ENCODE measurements around the gene VPREB3. TPM values are rescaled to one million over a fixed set of nuclear protein-coding genes. Genes with fewer than 3 reads are reported as not detected.
A peak's percentile ranks its signal among the peaks of the same experiment; 100 is the strongest.

VPREB3 gene
- total RNA-seq, 4 donors from 2014 or later, result not detected

DNA sequence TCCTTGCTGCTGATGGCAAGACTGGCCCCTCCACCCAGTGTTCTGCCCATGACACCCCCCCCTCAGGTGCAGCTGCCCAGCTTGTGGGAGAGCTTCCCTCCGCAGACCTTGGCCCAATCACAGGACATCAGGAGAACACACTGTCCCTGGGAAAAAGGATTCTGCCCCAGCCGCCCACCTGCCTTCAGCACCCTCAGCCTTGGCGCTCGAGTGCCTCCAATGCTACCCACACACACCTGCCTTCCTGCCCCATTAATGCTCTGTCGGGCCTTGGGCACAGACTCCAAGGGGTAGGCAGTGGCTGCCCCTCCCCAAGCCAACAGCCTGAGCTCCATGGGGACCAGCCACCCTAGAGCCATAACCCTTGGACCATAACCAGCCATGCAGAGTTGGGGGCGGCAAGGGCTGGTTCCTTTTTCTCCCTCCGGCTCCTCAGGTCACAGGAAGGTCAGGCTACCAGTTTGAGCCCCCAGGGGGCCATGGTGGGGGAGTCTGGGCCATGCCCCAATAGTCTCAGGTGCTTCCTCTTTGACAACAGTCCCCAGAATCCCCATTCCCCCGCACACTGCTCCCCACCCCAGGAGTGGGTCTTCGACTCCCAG lies 2.0 kb downstream of the VPREB3 start:
- Histone ChIP-seq H3K27me3 (no peaks in the 10 kb centered on the region), H3K4me1 (peaks cover 22% of the 10 kb centered on the region), H3K36me3 (no peaks in the 10 kb centered on the region), H3K4me3 (no peak overlapping the region), H3K27ac (no peak overlapping the region), H3K9me3 (no peaks in the 10 kb centered on the region)
- DNase-seq (ENCODE audit: low spot score in 2 of 2), result no peak
- 77% methylated on average over 6 of the region's 9 CpGs for whole genome bisulfite sequencing
- TF ChIP-seq POLR2A (IDR thresholded peaks at IDR 0.05), result no peak
- TF ChIP-seq EP300 (IDR thresholded peaks at IDR 0.05), result no peak
- TF ChIP-seq, protein P1, sequence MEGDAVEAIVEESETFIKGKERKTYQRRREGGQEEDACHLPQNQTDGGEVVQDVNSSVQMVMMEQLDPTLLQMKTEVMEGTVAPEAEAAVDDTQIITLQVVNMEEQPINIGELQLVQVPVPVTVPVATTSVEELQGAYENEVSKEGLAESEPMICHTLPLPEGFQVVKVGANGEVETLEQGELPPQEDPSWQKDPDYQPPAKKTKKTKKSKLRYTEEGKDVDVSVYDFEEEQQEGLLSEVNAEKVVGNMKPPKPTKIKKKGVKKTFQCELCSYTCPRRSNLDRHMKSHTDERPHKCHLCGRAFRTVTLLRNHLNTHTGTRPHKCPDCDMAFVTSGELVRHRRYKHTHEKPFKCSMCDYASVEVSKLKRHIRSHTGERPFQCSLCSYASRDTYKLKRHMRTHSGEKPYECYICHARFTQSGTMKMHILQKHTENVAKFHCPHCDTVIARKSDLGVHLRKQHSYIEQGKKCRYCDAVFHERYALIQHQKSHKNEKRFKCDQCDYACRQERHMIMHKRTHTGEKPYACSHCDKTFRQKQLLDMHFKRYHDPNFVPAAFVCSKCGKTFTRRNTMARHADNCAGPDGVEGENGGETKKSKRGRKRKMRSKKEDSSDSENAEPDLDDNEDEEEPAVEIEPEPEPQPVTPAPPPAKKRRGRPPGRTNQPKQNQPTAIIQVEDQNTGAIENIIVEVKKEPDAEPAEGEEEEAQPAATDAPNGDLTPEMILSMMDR (IDR thresholded peaks at IDR 0.05), result no peak
- no peak for TF ChIP-seq POLR2AphosphoS5 (IDR thresholded peaks at IDR 0.05)

DNA sequence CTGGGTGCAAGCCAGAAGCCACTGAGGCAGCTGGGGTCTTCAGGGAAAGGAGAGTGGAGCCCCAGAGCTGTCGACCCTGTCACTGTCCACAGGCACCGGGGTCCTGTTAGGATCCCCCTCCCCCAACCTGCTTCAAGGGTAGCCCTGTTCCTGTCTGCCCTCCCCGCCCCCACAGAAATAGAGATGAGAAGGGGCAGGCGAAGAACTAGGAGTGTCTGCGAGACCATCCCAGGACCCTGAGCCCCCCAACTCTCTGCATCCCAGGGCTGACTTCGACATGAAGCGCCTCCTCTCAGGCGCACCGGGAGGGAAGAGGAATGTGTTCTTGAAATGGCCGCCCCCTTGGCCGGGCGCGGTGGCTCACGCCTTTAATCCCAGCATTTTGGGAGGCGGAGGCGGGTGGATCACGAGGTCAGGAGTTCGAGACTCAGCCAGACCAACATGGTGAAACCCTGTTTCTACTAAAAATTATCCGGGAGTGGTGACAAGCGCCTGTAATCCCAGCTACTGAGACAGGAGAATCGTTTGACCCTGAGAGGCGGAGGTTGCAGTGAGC lies 2.7 kb downstream of the VPREB3 start:
- H3K4me1 ChIP-seq, result peaks cover 22% of the 10 kb centered on the region
- H3K4me3 ChIP-seq, result peak overlapping the region; percentile 78
- H3K36me3 ChIP-seq, result no peaks in the 10 kb centered on the region
- TF ChIP-seq POLR2A (IDR thresholded peaks at IDR 0.05) (no peak), POLR2AphosphoS5 (IDR thresholded peaks at IDR 0.05) (no peak), EP300 (IDR thresholded peaks at IDR 0.05) (no peak)
- TF ChIP-seq, protein P1 (IDR thresholded peaks at IDR 0.05), result no peak
- H3K27me3 ChIP-seq, result no peaks in the 10 kb centered on the region
- WGBS, result 22% methylated on average over 18 of the region's 22 CpGs
- H3K9me3 ChIP-seq, result no peaks in the 10 kb centered on the region
- H3K27ac ChIP-seq, result peak overlapping the region; percentile 92
- no peak for DNase-seq (ENCODE audit: low spot score in 2 of 2)

DNA sequence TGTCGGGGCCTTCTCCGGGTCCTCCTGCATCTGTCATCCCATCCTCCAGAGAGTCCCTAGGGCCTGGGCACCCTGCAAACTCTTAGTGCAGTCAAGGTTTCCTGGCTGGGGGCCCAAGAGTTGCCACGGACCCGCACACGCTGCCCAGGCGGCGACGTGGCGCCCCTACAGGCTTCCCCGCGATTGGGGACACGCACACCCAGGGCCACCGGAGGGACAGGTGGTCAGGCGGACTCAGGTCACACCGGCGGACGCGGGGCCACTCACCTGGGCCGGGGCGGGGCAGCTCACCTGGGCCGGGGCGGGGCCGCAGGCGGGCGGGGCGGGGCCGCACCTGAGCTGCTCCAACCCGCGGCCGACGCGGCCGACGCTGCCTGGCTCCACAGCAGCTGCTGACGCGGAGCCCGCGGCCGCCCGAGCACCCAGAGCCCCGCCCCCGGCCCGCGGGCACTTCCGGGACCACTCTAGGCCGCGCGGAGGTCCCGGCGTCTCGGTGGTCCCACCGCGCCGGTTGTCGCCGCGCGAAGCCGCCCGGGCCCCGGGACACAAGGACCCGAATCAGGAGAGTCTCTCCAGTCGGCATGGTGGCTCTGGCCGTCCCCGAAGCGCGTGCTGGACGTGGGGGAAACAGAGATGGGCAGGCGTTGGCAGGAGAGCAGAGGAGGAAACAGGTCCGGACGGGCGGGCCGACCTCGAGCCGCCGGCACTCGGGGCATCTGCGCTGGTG lies 3.3 kb downstream of the VPREB3 start, which contains the start of gene ZNF70:
Gene ZNF70 (minus strand): TSS at position 399 of the 727 bp plus-strand sequence. CDS start 5,972 bp downstream, outside the sequence.
- Histone ChIP-seq H3K27ac (peak within 1 kb of the TSS; percentile 92), H3K4me3 (peak within 1 kb of the TSS; percentile 78), H3K27me3 (no peaks in the 10 kb centered on the region), H3K4me1 (peaks cover 22% of the 10 kb centered on the region), H3K9me3 (no peaks in the 10 kb centered on the region), H3K36me3 (no peaks in the 10 kb centered on the region)
- DNase-seq (ENCODE audit: low spot score in 2 of 2), result peak; percentile 83 to 91
- TF ChIP-seq EP300 (IDR thresholded peaks at IDR 0.05) (no peak), POLR2A (IDR thresholded peaks at IDR 0.05) (peak; percentile 32 to 57), POLR2AphosphoS5 (IDR thresholded peaks at IDR 0.05) (no peak)
- TF ChIP-seq, protein P1 (IDR thresholded peaks at IDR 0.05), result peak in 1 of 2 donors; percentile 6
- 2% methylated on average over 27 of the region's 78 CpGs for WGBS

- no peaks in the 10 kb centered on the region for H3K36me3 ChIP-seq
- H3K27me3 ChIP-seq, result no peaks in the 10 kb centered on the region
- peak overlapping the region; percentile 92 for H3K27ac ChIP-seq
- no peak for DNase-seq (ENCODE audit: low spot score in 2 of 2)
- peak overlapping the region; percentile 78 for H3K4me3 ChIP-seq
- TF ChIP-seq, protein P1 (IDR thresholded peaks at IDR 0.05), result no peak
- TF ChIP-seq POLR2AphosphoS5 (IDR thresholded peaks at IDR 0.05), result no peak
- no peak for TF ChIP-seq EP300 (IDR thresholded peaks at IDR 0.05)
- TF ChIP-seq POLR2A (IDR thresholded peaks at IDR 0.05), result no peak
- H3K9me3 ChIP-seq, result no peaks in the 10 kb centered on the region
- H3K4me1 ChIP-seq, result peaks cover 22% of the 10 kb centered on the region
- WGBS, result 25% methylated on average over 5 of the region's 5 CpGs
Measured at GRCh38 chr22:23750367-23750713, 3.9 kb downstream of the VPREB3 start.

GRCh38 chr22:23749841-23750301 lies 4.4 kb downstream of the VPREB3 start:
- Histone ChIP-seq H3K9me3 (no peaks in the 10 kb centered on the region), H3K27ac (no peak overlapping the region), H3K4me3 (peak overlapping the region; percentile 78), H3K36me3 (peaks cover 3% of the 10 kb centered on the region), H3K27me3 (no peaks in the 10 kb centered on the region), H3K4me1 (peaks cover 22% of the 10 kb centered on the region)
- 33% methylated on average over 12 of the region's 12 CpGs for WGBS
- TF ChIP-seq POLR2A (IDR thresholded peaks at IDR 0.05), result no peak
- TF ChIP-seq POLR2AphosphoS5 (IDR thresholded peaks at IDR 0.05), result no peak
- TF ChIP-seq, protein P1 (IDR thresholded peaks at IDR 0.05), result no peak
- TF ChIP-seq EP300 (IDR thresholded peaks at IDR 0.05), result no peak
- DNase-seq (ENCODE audit: low spot score in 2 of 2), result no peak
